Fibroblast of mammary gland (primary cell): Measurements from ENCODE around the gene IAPP.
A peak's percentile ranks its signal among the peaks of the same experiment; 100 is the strongest.
"Not testable (repeated sequence)": the region's sequence is repeated elsewhere in the genome, so short reads cannot be mapped to it uniquely, and the experiment has no call there.

Experiments
- DNase-seq: peaks from one replicate; pipeline ENCODE4 v3.0.0-alpha.2; 2010; ENCODE audit warnings: low read depth
- H3K4me3 ChIP-seq: 2 replicates; pipeline ENCODE4 v1.5.1; 2011; ENCODE audit warnings: low read depth, mild to moderate bottlenecking, low read length, moderate library complexity; ENCODE audit not compliant: control insufficient read depth
- TF ChIP-seq, protein P1 (sequence below): conservative IDR thresholded peaks from 2 replicates; pipeline ENCODE4 v1.5.1; 2011; ENCODE audit warnings: low read depth, low read length, inconsistent platforms; ENCODE audit not compliant: control insufficient read depth, insufficient read depth

The IAPP gene

DNA sequence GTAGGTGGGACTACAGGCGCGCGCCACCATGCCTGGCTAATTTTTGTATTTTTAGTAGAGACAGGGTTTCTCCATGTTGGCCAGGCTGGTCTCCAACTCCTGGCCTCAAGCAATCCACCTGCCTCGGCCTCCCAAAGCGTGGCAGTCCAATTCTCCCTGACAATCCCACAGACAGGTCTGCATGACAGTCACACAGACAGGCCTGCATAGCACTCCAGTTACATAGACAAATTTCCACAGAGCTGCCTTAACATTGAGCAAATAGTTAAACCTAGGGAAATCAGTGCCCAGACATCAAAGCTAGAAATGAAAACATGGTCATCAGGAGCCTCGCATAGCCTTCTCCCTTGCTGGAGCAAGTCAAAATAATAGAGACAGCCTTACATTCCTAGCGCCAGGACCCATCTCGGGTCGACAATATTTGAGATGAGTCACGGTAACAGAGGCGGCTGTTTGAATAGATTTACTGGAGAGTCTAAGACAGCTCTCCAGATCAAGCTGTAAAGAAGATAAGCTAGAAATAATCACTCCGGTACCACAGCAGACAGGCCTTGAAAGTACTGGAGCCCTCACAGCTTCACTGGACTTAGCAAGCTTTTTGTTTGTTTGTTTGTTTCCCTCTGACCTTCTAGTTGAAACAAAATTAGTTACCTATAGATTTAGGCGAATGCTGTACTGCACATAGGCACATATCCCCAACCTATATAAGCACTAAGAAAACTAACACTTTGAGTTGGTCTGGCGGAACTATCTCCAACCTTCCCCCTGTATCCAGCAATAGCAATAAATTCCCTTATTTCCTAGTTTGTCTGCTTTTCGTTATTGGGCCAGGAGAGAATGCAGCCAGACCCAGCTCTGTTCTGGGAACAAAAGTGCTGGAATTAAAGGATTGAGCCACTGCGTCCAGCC, 40.9 kb downstream of the IAPP start:
- TF ChIP-seq, protein P1, sequence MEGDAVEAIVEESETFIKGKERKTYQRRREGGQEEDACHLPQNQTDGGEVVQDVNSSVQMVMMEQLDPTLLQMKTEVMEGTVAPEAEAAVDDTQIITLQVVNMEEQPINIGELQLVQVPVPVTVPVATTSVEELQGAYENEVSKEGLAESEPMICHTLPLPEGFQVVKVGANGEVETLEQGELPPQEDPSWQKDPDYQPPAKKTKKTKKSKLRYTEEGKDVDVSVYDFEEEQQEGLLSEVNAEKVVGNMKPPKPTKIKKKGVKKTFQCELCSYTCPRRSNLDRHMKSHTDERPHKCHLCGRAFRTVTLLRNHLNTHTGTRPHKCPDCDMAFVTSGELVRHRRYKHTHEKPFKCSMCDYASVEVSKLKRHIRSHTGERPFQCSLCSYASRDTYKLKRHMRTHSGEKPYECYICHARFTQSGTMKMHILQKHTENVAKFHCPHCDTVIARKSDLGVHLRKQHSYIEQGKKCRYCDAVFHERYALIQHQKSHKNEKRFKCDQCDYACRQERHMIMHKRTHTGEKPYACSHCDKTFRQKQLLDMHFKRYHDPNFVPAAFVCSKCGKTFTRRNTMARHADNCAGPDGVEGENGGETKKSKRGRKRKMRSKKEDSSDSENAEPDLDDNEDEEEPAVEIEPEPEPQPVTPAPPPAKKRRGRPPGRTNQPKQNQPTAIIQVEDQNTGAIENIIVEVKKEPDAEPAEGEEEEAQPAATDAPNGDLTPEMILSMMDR = no peak
- no peak for DNase-seq
- no peak overlapping the region for H3K4me3 ChIP-seq

DNA sequence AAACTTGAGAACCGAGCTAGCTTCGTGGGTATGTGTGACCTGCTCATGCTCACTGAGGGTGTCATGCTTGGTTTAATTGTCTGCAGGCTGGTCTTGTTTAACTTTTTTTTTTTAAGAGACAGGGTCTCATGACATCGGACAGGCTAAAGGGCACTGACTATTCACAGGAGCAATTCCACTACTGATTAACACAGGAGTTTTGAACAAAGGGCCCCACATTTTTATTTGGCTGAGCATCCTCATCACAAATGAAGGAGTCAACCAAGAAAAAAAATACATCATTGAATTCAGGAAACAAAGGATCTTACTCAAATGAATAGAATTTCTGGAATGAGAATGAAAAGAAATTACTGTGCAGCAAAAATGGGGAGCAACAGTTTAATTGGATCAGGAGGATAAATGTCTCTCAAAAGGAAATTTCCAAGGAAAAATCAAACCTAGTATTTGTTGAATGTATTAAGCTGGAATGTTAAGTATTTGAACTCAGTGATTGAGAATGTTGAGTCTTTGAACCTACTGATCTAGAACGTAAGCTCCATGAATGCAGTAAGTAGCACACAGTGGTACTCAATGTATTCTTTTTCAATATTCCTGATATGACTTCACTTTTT, 43.9 kb downstream of the IAPP start:
- DNase-seq = no peak
- TF ChIP-seq, protein P1 = no peak
- no peak overlapping the region for H3K4me3 ChIP-seq

DNA sequence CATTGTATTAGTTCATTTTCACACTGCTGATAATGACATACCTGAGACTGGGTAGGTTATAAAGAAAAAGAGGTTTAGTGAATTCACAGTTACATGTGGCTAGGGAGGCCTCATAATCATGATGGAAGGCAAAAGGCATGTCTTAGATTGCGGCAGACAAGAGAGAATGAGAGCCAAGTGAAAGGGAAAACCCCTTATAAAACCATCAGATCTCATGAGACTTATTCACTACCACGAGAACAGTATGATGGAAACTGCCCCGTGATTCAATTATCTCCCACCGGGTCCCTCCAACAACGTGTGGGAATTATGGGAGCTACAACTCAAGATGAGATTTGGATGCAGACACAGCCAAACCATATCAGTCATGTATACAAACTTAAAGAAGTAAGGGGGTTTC, 45.7 kb downstream of the IAPP start:
- H3K4me3 ChIP-seq, DNase-seq: not testable (repeated sequence)

DNA sequence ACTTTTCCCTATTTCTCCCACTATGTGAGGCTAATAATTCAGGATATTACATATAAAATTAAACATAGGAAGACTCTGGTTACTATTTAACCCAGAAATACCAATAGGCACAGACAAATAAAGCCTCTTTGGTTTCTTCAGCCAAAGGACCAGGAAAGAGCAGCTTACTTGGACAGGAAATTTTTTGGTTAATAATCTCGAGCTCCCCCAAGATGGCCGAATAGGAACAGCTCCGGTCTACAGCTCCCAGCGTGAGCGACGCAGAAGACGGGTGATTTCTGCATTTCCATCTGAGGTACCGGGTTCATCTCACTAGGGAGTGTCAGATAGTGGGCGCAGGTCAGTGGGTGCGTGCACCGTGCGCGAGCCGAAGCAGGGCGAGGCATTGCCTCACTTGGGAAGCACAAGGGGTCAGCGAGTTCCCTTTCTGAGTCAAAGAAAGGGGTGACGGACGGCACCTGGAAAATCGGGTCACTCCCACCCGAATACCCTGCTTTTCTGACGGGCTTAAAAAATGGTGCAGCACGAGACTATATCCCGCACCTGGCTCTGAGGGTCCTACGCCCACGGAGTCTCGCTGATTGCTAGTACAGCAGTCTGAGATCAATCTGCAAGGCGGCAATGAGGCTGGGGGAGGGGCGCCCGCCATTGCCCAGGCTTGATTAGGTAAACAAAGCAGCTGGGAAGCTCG, 46.5 kb downstream of the IAPP start:
- H3K4me3 ChIP-seq, DNase-seq: not testable (repeated sequence)

DNA sequence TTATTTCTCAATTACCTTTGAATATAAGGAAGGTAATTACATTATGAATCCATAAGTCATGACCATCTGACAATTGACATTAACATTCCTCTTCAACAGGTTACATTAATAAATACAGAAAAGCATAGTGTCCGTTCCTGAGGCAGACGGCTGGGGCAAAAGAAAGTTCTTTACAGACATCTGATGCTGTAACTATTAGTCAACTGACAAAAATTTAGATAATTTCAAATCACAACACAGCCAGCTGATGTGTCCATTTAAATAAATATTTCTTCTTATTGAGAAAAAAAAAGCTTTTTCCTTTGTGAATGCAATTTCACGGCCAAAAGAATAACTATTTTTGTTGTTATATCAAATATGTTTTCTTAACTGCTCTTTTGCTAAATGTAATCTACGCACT, 55.5 kb downstream of the IAPP start:
- H3K4me3 ChIP-seq = no peak overlapping the region

More for the DNA sequence above, 55.5 kb downstream of the IAPP start:
- peak; percentile 12 for DNase-seq
- TF ChIP-seq, protein P1 = no peak
